GM08714 (cell line): Measurements from ENCODE around the gene PERM1.
"Not testable (repeated sequence)": the region's sequence is repeated elsewhere in the genome, so short reads cannot be mapped to it uniquely, and the experiment has no call there.

Experiments used
- H3K4me3 ChIP-seq: fragments of 200-500 bp; sonication (Bioruptor generic); 2 replicates; pipeline ENCODE4 v1.5.1; 2014; ENCODE audit warnings: mild to moderate bottlenecking, low read length, inconsistent platforms
- ZNF274 ChIP-seq: IDR thresholded peaks from 2 replicates; pipeline ENCODE4 v1.6.1; 2012; ENCODE audit warnings: mild to moderate bottlenecking, low read depth, low read length

PERM1 gene

DNA sequence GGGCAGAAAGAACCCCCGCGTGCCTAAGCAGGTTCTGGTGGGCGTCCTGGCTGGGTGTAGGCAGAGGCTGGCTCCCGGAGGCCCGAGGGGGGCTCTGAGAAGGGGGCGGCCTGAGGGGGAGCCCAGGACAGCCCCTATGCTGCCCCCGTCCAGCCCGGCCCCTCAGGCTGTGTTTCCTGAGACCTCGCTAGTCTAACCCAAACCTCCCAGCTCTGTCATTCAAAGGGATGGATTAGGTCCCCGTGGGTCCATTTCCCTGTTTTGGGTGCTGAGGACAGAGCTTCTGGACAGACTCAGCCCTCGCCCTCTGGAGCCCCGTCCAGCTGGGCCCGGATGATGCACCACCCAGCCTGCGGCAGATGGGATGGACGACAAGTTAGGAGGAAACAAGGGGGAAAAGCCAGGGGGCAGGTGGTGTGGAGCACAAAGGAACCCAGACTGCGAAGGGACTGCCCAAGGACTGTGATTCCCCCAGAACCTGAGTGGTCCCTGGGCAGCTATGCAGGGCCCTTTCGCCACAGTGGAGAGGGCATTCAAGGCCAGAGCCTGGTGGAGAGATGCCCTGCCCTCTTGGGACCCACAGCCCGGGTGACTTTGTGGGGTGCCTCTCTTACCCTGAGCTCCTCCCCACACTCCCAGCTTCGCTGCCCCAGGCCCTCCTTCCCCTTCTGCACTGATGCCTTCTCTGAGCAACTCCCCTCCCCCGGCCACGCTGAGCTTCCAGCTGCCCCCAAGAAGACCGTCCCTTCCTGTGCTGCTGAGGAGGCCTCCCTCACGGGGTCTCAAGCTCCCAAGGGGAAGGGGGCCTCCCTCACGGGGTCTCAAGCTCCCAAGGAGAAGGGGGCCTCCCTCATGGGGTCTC is 15.2 kb upstream of the PERM1 start:
- no peak overlapping the region for H3K4me3 ChIP-seq
- no peak for TF ChIP-seq ZNF274

DNA sequence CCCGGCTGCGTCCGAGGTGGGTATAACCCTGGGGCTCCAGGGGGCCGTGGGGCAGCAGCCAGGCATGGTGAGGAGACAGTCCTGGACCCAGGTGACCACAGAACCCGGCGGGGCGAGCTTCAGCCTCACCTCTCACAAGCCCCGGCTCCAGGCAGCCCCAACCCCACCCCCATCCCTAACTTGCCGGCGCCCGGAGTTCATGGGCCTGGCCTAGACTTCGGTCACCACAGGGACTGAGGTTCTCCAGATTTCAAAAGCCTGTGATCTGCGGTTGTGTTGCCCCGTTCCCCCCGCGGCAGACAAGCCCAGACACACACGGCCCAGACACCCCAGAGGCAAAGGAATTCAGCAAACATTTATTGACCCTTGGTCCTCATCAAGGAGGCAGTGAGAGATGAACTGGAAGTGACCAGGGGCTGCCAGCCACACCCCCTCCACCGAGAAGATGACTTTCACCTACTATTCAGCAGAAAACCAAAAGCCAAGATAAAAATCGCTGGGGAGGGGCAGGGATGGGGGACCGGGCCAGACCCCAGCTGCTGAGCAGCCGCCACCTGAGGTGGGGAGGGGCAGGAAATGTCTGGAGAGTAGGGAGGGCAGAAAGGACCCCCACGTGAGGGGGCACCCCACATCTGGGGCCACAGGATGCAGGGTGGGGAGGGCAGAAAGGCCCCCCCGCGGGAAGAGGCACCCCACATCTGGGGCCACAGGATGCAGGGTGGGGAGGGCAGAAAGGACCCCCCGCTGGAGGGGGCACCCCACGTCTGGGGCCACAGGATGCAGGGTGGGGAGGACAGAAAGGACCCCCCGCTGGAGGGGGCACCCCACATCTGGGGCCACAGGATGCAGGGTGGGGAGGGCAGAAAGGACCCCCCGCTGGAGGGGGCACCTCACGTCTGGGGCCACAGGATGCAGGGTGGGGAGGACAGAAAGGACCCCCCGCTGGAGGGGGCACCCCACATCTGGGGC is 14.1 kb upstream of the PERM1 start:
- TF ChIP-seq ZNF274, result no peak
- H3K4me3 ChIP-seq, result no peak overlapping the region

- not testable (repeated sequence) for H3K4me3 ChIP-seq
Measured at GRCh38 chr1:994546-994945, 12.7 kb upstream of the PERM1 start.

DNA sequence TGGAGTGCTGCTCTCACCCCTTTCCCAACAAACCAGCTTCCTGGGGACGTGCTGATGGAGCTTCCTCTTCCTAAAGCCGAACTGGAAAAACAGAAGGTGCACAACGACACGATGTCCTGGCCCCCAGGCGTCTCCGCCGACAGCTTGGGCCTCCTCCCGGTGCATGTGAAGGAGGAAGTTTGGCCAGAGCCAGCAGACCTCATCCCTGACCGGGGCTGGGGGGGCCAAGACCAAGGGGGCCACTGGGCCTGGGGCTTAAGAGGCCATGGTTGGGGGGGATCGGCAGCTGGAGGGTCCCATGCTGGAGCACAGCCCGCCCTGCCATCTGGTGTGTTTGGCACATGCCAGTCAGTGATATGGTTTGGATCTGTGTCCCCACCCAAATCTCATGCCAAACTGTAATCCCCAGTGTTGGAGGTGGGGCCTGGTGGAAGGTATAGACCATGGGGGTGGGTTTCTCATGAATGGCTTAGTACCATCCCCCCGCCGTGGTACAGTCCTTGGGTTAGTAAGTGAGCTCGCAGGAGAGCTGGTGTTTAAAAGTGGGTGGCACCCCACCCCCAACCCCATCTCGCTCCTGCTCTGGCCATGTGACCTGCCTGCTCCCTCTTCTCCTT is 11.6 kb upstream of the PERM1 start:
- no peak for TF ChIP-seq ZNF274
- H3K4me3 ChIP-seq, result no peak overlapping the region

DNA sequence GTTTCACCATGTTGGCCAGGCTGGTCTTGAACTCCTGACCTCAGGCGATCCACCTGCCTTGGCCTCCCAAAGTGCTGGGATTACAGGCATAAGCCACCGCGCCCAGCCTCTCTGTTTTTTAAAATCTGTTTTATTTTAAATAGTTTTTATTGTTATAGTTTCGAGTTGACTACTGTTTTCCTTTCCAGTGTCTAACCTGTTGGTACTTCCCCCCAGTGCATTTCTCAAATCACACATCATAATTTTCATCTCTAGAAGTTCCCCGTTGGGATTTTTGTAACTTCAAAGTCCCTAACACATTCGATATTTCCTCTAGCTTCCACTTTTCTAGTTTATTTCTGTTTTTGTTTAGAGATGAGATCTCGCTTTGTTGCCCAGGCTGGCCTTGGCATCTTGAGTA is 10.5 kb upstream of the PERM1 start:
- no peak overlapping the region for H3K4me3 ChIP-seq
- no peak for TF ChIP-seq ZNF274

DNA sequence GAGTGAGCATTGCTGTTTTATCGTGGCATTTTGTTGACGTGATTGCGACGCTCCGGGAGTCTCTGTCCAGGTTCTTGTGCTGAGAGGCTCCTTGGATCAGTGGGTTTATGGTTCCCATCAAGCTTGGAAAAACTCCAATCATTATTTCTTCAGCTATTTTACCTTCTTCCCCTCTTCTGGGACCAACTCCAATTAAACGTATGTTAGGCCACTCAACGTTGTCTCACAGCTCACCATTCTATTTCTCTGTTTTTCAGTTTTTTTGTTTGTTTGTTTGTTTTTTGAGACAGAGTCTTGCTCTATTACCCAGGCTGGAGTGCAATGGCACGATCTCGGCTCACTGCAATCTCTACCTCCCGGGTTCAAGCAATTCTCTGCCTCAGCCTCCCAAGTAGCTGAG is 10.0 kb upstream of the PERM1 start:
- TF ChIP-seq ZNF274, result no peak
- H3K4me3 ChIP-seq, result no peak overlapping the region

DNA sequence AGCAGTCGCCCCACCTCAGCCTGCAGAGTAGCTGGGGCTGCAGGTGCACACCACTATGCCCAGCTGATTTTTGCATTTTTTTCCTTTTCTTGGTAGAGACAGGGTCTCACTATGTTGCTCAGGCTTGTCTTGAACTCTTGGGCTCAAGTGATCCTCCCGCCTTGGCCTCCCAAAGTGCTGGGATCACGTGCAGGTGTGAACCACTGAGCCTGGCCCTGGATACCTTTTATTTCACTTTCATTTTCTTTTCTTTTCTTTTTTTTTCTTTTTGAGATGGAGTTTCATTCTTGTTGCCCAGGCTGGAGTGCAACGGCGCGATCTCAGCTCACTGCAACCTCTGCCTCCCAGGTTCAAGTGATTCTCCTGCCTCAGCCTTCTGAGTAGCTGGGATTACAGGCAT is 9.4 kb upstream of the PERM1 start:
- not testable (repeated sequence) for H3K4me3 ChIP-seq

GRCh38 chr1:988061-988460 is 6.2 kb upstream of the PERM1 start:
- not testable (repeated sequence) for H3K4me3 ChIP-seq

DNA sequence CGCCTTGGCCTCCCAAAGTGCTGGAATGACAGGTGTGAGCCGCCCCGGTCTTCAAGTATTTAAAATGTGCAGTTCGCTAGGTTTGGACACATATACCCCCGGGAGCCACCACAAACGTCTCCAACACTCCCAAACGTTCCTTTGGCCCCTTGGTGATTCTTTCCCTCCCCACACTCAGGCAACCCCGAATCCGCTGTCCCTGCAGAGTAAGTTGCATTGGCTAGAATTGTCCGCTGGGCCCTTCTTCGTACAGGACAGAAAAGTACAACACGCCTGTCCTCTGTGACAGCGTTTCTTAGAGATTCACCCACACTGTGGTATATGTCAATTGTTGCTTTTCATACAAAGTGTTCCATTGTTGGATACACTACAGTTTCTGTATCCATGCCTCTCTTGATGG is 3.2 kb upstream of the PERM1 start:
- H3K4me3 ChIP-seq, result no peak overlapping the region
- TF ChIP-seq ZNF274, result no peak

DNA sequence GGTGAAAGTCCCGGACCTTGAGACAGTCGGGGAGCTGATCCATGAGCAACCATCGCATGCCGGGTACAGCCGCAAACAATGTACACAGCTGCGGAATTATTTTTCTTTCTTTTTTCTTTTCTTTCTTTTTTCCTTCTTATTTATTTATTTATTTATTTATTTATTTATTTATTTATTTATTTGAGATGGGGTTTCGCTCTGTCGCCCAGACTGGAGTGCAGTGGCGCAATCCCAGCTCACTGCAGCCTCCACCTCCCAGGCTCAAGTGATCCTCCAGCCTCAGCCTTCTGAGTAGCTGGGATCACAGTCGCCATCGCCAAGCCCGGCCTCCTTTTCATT is 2.6 kb upstream of the PERM1 start:
- no peak for TF ChIP-seq ZNF274
- no peak overlapping the region for H3K4me3 ChIP-seq

DNA sequence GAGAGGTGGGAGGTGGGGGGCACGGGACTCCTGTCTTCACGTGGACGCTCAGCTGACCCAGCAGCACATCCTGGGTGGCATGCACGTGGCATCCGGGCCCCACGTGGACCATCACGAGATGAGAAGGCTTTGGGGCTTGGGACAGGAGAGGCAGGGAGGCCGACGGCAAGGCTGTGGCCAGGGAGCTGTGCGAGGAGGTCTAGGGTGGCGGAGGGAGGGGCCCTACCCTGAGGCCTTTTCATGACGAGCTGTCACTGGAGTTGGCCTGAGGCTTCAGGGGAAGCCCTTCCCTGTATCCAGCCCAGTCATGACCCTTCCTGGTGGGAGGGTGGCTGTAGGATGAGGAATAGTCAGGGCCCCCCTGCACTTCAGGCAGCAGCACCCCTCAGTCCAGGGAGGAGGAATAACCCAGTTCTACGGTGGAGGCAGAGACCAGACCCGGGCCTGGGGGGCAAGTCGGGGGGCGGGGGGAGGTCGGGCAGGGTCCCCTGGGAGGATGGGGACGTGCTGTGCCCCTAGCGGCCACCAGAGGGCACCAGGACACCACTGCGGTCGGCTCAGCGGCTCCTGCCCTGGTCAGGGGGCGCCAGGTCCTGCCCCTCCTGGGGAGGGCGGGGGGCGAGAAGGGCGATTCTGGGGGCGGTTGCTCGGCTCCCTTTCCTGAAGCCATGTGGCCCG is 2.0 kb upstream of the PERM1 start:
- TF ChIP-seq ZNF274, result no peak

DNA sequence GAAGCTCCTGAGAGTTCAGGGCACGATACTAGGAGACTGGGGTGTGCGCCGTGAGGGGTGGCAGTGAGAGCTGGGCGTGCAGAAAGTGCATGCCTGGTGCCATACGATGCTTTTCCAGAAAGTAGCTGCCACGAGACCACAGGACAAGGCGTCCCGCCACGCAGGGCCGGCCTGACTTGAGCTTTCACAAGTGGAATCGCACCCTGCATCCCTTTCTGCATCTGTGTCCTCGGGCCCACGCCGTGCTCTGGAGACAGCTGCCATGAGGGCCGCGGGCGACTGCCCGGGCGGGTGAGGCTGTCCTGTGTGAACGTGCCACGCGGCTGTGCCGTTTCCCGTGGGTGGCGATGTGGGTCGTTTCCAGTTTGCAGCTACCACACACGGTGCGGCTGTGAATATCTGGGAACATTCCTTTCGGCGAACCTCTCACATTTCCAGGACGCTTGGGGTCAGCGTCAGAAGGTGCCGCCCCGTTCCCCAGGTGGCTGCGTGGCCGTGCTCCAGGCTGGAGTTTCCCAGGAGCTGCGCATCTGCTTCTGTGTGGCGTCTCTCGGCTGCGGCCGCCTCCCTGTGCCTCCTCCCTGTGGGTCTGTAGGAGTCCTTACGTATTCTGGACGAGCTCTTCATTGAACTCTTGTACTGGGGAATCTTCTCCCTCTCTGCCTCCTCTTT is 1.0 kb upstream of the PERM1 start:
- no peak overlapping the region for H3K4me3 ChIP-seq
- no peak for TF ChIP-seq ZNF274

More for the DNA sequence above, 2.0 kb upstream of the PERM1 start:
- H3K4me3 ChIP-seq, result no peak overlapping the region

DNA sequence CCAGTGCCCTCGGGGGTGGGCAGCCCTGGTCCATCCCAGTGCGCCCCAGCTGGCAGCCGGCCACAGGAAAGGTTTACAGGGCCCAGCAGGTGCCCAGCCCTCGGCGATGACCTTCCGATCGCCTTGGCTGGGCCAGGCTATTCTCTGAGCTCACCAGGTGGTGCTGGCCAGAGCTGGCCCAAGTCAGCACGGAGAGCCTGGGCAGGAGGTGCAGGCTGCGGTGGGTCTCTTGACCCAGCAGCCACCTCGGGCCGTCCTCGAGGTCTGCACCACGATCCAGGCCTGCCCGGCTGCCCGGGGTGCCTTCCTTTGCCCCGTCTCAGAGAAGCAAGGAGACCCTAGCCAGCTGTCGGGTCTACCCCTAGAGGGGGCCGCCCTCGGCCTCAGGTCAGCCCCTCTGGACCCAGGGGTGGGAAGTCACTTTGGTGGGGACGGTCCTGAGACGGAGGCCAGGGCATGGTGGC is 370 bp downstream of the PERM1 start:
- no peak overlapping the region for H3K4me3 ChIP-seq
- no peak for TF ChIP-seq ZNF274
